SK-N-SH treated with all-trans-retinoic acid at 6 μM for 48 hours (cell line): ENCODE measurements around the gene PRTFDC1.

Experiments
- CREB5 ChIP-seq: fragments of 250-450 bp; sonication (Bioruptor Pico); IDR thresholded peaks from 2 replicates; pipeline ENCODE4 v1.5.1; 2020; ENCODE audit warnings: low read depth, mild to moderate bottlenecking, moderate library complexity
- CSDC2 ChIP-seq: fragments of 250-450 bp; sonication (Bioruptor Pico); IDR thresholded peaks from 2 replicates; pipeline ENCODE4 v1.5.0; 2020; ENCODE audit warnings: mild to moderate bottlenecking, moderate library complexity
- GLIS3 ChIP-seq: fragments of 250-450 bp; sonication (Bioruptor Pico); IDR thresholded peaks from 2 replicates; pipeline ENCODE4 v1.5.0; 2020; ENCODE audit warnings: mild to moderate bottlenecking, moderate library complexity
- ISL1 ChIP-seq: fragments of 250-450 bp; sonication (Bioruptor Pico); IDR thresholded peaks from 2 replicates; pipeline ENCODE4 v2.1.2; 2022; ENCODE audit warnings: mild to moderate bottlenecking, moderate library complexity
- OSR1 ChIP-seq: fragments of 250-450 bp; sonication (Bioruptor Pico); IDR thresholded peaks from 2 replicates; pipeline ENCODE4 v1.8.0; 2022; ENCODE audit warnings: moderate library complexity, mild to moderate bottlenecking, inconsistent platforms
- POU6F1 ChIP-seq: fragments of 250-450 bp; sonication (Bioruptor Pico); IDR thresholded peaks from 2 replicates; pipeline ENCODE4 v1.8.0; 2021; ENCODE audit warnings: low read depth, mild to moderate bottlenecking, moderate library complexity, borderline replicate concordance
- RARB ChIP-seq: fragments of 250-450 bp; sonication (Bioruptor Pico); IDR thresholded peaks from 2 replicates; pipeline ENCODE4 v1.8.0; 2021; ENCODE audit warnings: mild to moderate bottlenecking, moderate library complexity
- TCF4 ChIP-seq: fragments of 250-450 bp; sonication (Bioruptor Pico); IDR thresholded peaks from 2 replicates; pipeline ENCODE4 v1.8.0; 2021; ENCODE audit warnings: mild to moderate bottlenecking, moderate library complexity, borderline replicate concordance
- ZFP3 ChIP-seq: fragments of 250-450 bp; sonication (Bioruptor Pico); IDR thresholded peaks from 2 replicates; pipeline ENCODE4 v1.5.0; 2020; ENCODE audit warnings: mild to moderate bottlenecking, moderate library complexity
- ZFP30 ChIP-seq: fragments of 450-650 bp; formaldehyde crosslinking; IDR thresholded peaks from 2 replicates; pipeline ENCODE4 v1.5.0; 2022; ENCODE audit warnings: mild to moderate bottlenecking, moderate library complexity
- ZNF565 ChIP-seq: fragments of 450-650 bp; formaldehyde crosslinking; conservative IDR thresholded peaks from 2 replicates; pipeline ENCODE4 v1.5.0; 2020; ENCODE audit warnings: low read depth, mild to moderate bottlenecking, moderate library complexity
- ZNF70 ChIP-seq: fragments of 450-650 bp; formaldehyde crosslinking; IDR thresholded peaks from 2 replicates; pipeline ENCODE4 v1.5.0; 2020; ENCODE audit warnings: mild to moderate bottlenecking, moderate library complexity
- TF ChIP-seq, protein P1 (sequence below): fragments of 250-450 bp; sonication (Bioruptor Pico); IDR thresholded peaks from 2 replicates; pipeline ENCODE4 v1.8.0; 2020; ENCODE audit warnings: mild to moderate bottlenecking, moderate library complexity, borderline replicate concordance
- TF ChIP-seq, protein P2 (sequence below): fragments of 250-450 bp; sonication (Bioruptor Pico); IDR thresholded peaks from 2 replicates; pipeline ENCODE4 v1.5.1; 2021; ENCODE audit warnings: mild to moderate bottlenecking, moderate library complexity

- TF ChIP-seq RARB (CRISPR knock-in tag) (no peak), GLIS3 (CRISPR knock-in tag) (no peak), POU6F1 (CRISPR knock-in tag) (no peak), CSDC2 (CRISPR knock-in tag) (no peak), ZNF565 (no peak), ZFP3 (CRISPR knock-in tag) (no peak), TCF4 (no peak), ZNF70 (no peak), ZFP30 (CRISPR knock-in tag) (no peak), CREB5 (CRISPR knock-in tag) (no peak), ISL1 (no peak), OSR1 (CRISPR knock-in tag) (no peak)
- TF ChIP-seq, protein P1, sequence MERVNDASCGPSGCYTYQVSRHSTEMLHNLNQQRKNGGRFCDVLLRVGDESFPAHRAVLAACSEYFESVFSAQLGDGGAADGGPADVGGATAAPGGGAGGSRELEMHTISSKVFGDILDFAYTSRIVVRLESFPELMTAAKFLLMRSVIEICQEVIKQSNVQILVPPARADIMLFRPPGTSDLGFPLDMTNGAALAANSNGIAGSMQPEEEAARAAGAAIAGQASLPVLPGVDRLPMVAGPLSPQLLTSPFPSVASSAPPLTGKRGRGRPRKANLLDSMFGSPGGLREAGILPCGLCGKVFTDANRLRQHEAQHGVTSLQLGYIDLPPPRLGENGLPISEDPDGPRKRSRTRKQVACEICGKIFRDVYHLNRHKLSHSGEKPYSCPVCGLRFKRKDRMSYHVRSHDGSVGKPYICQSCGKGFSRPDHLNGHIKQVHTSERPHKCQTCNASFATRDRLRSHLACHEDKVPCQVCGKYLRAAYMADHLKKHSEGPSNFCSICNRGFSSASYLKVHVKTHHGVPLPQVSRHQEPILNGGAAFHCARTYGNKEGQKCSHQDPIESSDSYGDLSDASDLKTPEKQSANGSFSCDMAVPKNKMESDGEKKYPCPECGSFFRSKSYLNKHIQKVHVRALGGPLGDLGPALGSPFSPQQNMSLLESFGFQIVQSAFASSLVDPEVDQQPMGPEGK (CRISPR knock-in tag): no peak
- TF ChIP-seq, protein P2, sequence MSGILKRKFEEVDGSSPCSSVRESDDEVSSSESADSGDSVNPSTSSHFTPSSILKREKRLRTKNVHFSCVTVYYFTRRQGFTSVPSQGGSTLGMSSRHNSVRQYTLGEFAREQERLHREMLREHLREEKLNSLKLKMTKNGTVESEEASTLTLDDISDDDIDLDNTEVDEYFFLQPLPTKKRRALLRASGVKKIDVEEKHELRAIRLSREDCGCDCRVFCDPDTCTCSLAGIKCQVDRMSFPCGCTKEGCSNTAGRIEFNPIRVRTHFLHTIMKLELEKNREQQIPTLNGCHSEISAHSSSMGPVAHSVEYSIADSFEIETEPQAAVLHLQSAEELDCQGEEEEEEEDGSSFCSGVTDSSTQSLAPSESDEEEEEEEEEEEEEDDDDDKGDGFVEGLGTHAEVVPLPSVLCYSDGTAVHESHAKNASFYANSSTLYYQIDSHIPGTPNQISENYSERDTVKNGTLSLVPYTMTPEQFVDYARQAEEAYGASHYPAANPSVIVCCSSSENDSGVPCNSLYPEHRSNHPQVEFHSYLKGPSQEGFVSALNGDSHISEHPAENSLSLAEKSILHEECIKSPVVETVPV (CRISPR knock-in tag): no peak
Measured at GRCh38 chr10:24804956-24805355, 147.4 kb downstream of the PRTFDC1 start.
